Measurements from ENCODE around the gene EXOSC9. TPM values are rescaled to one million over a fixed set of nuclear protein-coding genes. Genes with fewer than 3 reads are reported as not detected.

Gene EXOSC9
- total RNA-seq, 1 experiment from 2014 or later, result 69.1 TPM

GRCh38 chr4:121788896-121789295 is 12.2 kb upstream of the EXOSC9 start:
- Histone ChIP-seq H3K4me2 (ENCODE audit: insufficient read depth, insufficient read length, low read length) (no peak overlapping the region), H2BK20ac (ENCODE audit: low read depth, low read length, poor library complexity, severe bottlenecking) (no peak overlapping the region), H3K18ac (ENCODE audit: insufficient read length, low read depth, low read length) (no peak overlapping the region), H4K5ac (ENCODE audit: insufficient read length, low read depth, low read length) (no peak overlapping the region), H2AFZ (ENCODE audit: low read length) (no peak overlapping the region), H4K91ac (ENCODE audit: insufficient read length, low read depth, low read length) (no peak overlapping the region), H3K23me2 (ENCODE audit: insufficient read length, low read depth, low read length, poor library complexity, severe bottlenecking) (no peaks in the 10 kb centered on the region), H4K20me1 (ENCODE audit: control insufficient read depth, insufficient read depth, insufficient read length) (no peaks in the 10 kb centered on the region), H2BK15ac (ENCODE audit: low read depth, low read length) (no peak overlapping the region), H3K27ac (ENCODE audit: insufficient read length, low read depth, low read length) (no peak overlapping the region), H2BK12ac (ENCODE audit: insufficient read length, low read depth, low read length) (no peak overlapping the region), H3K4ac (ENCODE audit: low read depth, low read length) (no peak overlapping the region), H3K9ac (ENCODE audit: extremely low read depth, insufficient read length, low read length) (no peak overlapping the region), H3K9me3 (ENCODE audit: control insufficient read depth, low read depth, low read length) (no peaks in the 10 kb centered on the region), H4K8ac (replicated peaks; ENCODE audit: insufficient read length, low read depth, low read length) (no peak overlapping the region), H3K79me2 (ENCODE audit: insufficient read depth, low read length) (no peaks in the 10 kb centered on the region), H3K4me1 (ENCODE audit: insufficient read depth, low read length) (peaks cover 5% of the 10 kb centered on the region; the same call in 1 of the 2 replicates), H3K23ac (ENCODE audit: insufficient read length, low read depth, low read length) (no peak overlapping the region), H3K14ac (ENCODE audit: insufficient read depth, low read length) (no peak overlapping the region), H3K79me1 (ENCODE audit: insufficient read depth, low read depth, low read length, poor library complexity, severe bottlenecking) (no peaks in the 10 kb centered on the region), H3K56ac (ENCODE audit: insufficient read length, low read depth, low read length) (no peak overlapping the region), H2BK120ac (ENCODE audit: low read depth, low read length, poor library complexity, severe bottlenecking) (no peak overlapping the region), H2AK5ac (ENCODE audit: insufficient read length, low read length) (no peak overlapping the region), H3T11ph (ENCODE audit: low read length) (no peak overlapping the region), H2BK5ac (ENCODE audit: insufficient read length, low read length) (no peak overlapping the region), H3K27me3 (ENCODE audit: insufficient read depth, low read length) (no peaks in the 10 kb centered on the region)
- Mint-ChIP-seq H3K36me3 (ENCODE audit: insufficient read depth in 1 of 3, low read depth in 3 of 3) (no peaks in the 10 kb centered on the region), H3K27ac (no peak overlapping the region), H3K9me3 (no peaks in the 10 kb centered on the region), H3K27me3 (ENCODE audit: low read depth) (peaks cover 5% of the 10 kb centered on the region), H3K4me3 (no peak overlapping the region), H3K4me1 (peaks cover 13 to 17% of the 10 kb centered on the region in 2 experiments)
- TF ChIP-seq, protein P1, sequence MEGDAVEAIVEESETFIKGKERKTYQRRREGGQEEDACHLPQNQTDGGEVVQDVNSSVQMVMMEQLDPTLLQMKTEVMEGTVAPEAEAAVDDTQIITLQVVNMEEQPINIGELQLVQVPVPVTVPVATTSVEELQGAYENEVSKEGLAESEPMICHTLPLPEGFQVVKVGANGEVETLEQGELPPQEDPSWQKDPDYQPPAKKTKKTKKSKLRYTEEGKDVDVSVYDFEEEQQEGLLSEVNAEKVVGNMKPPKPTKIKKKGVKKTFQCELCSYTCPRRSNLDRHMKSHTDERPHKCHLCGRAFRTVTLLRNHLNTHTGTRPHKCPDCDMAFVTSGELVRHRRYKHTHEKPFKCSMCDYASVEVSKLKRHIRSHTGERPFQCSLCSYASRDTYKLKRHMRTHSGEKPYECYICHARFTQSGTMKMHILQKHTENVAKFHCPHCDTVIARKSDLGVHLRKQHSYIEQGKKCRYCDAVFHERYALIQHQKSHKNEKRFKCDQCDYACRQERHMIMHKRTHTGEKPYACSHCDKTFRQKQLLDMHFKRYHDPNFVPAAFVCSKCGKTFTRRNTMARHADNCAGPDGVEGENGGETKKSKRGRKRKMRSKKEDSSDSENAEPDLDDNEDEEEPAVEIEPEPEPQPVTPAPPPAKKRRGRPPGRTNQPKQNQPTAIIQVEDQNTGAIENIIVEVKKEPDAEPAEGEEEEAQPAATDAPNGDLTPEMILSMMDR (conservative IDR thresholded peaks at IDR 0.05), result no peak
- no peak for DNase-seq
- whole genome bisulfite sequencing (ENCODE audit: extremely low coverage, insufficient read length, low lambda C conversion rate), result no CpG with 5 or more reads among the region's 2 CpGs

All from H9 (cell line).